RWPE1 (cell line): ENCODE results near the gene MUC2.

Experiments
- CTCF ChIA-PET: fragments of 350-600 bp; sonication (Branson Sonifier 250); formaldehyde crosslinking; extraction: SDS; loops from one replicate; lab custom pipeline; 2021; lab: Yijun Ruan, JAX
- POLR2A ChIA-PET: fragments of 400-600 bp; formaldehyde crosslinking; extraction: SDS; loops from one replicate; lab custom pipeline; 2020; ENCODE audit warnings: antibody characterized with exemption; ENCODE audit not compliant: low non-redundant PET; lab: Yijun Ruan, JAX
- DNase-seq: peaks from one replicate; pipeline ENCODE4 v3.0.0; 2012; ENCODE audit warnings: low spot score
- H3K27ac ChIP-seq: fragments of 450-650 bp; 2 replicates; pipeline ENCODE4 v1.5.1; 2017
- TF ChIP-seq, protein P1 (sequence below): fragments of 450-650 bp; conservative IDR thresholded peaks from 2 replicates; pipeline ENCODE4 v1.5.1; 2017; ENCODE audit warnings: low read depth, mild to moderate bottlenecking

Gene MUC2

DNA sequence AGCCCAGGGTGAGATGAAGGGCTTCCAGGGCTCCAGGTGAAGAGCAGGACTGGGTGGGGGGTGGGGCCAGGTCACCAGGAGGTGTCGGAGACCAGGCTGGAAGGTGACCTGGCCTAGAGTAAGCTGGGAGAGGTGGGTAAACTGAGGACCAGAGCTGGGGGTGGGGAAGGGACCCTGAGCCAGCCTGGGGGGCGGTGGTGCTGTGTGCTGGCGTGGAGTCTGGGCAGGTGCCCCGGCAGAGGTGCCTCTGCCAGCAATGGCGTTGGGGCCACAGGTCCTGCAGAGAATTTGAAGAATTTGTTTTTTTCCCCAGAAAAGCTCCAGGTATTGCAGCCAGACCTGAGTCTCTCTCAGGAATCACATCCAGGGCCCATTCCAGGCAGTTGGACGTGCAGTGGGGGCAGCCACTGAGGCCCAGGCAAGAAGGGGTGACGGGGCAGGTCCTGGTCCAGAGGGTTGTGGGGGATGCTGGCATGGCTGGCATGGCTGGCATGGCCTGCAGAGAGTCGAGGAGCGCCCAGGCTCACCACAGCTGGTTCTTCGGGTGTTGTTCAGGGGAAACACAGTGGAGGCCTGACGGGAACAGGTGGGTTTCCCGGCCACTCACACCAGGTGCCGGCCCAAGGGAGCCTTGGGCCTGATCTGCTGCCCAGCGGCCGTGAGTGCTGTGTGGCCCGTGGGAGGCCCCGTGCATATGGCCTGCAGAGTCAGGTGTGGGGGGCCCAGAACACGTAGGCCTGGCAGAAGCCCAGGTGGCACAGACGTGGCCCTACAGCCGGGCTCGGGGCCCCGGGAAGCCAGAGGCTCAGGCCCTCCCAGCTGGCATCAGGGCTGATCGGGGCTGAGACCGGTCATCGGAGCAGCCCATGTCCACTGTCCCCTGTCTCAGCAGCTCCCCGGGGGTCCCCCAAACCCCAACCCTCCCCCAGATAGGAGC lies 31.8 kb upstream of the MUC2 start:
- DNase-seq, result no peak
- TF ChIP-seq, protein P1, sequence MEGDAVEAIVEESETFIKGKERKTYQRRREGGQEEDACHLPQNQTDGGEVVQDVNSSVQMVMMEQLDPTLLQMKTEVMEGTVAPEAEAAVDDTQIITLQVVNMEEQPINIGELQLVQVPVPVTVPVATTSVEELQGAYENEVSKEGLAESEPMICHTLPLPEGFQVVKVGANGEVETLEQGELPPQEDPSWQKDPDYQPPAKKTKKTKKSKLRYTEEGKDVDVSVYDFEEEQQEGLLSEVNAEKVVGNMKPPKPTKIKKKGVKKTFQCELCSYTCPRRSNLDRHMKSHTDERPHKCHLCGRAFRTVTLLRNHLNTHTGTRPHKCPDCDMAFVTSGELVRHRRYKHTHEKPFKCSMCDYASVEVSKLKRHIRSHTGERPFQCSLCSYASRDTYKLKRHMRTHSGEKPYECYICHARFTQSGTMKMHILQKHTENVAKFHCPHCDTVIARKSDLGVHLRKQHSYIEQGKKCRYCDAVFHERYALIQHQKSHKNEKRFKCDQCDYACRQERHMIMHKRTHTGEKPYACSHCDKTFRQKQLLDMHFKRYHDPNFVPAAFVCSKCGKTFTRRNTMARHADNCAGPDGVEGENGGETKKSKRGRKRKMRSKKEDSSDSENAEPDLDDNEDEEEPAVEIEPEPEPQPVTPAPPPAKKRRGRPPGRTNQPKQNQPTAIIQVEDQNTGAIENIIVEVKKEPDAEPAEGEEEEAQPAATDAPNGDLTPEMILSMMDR, result no peak
- no peak overlapping the region for H3K27ac ChIP-seq
- POLR2A ChIA-PET, result no interaction called here
- CTCF ChIA-PET, result interaction anchor here (0.7 to 1.9 kb wide), 2 partner anchors 8 to 185 kb away, joined by 3 to 7 read pairs; no protein-coding TSS in a partner anchor

DNA sequence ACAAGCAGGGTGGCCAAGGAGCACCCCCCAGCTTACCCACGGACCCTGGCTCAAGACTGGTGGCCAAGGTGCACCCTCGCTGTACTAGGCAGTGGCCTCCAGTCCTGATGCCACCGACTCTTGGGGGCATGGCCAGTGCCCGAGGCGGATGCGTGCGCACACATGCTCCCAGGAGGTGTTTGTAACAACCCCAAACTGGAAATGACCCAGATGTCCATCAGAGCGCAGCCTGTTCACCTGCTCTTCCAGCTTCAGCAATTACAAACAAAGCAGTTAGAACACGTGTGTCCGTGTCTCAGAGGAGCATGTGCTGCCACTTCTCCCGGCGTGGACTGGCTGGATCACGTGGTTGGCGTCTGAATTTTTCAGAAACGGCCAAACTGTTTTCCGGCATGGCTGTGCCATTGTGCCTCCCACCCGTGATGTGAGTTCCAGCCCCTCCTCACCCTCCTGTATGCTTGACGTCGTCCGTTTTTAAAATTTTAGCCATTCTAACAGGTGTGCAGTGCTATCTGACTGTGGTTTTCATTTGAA lies 31.0 kb upstream of the MUC2 start:
- ChIA-PET POLR2A (no interaction called here), CTCF (no interaction called here)
- DNase-seq, result no peak
- TF ChIP-seq, protein P1, result no peak
- H3K27ac ChIP-seq, result no peak overlapping the region

DNA sequence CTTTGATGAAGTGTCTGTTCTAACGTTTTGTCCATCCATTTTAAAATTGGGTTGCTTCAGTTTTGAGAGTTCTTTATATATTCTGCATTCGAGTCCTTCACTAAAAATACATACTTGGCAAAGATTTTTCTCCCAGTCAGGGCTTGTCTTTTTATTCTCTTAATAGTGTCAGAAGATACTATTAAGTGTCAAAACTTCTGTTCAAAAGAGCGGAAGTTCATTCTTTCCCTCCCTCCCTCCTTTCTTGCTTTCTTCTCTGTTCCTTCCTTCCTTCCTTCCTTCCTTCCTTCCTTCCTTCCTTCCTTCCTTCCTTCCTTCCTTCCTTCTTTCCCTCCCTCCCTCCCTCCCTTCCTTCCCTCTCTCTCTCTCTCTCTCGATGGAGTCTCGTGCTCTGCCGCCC lies 30.5 kb upstream of the MUC2 start:
- TF ChIP-seq, protein P1, result no peak
- POLR2A ChIA-PET, result no interaction called here
- H3K27ac ChIP-seq, result no peak overlapping the region
- DNase-seq, result no peak
- CTCF ChIA-PET, result no interaction called here

DNA sequence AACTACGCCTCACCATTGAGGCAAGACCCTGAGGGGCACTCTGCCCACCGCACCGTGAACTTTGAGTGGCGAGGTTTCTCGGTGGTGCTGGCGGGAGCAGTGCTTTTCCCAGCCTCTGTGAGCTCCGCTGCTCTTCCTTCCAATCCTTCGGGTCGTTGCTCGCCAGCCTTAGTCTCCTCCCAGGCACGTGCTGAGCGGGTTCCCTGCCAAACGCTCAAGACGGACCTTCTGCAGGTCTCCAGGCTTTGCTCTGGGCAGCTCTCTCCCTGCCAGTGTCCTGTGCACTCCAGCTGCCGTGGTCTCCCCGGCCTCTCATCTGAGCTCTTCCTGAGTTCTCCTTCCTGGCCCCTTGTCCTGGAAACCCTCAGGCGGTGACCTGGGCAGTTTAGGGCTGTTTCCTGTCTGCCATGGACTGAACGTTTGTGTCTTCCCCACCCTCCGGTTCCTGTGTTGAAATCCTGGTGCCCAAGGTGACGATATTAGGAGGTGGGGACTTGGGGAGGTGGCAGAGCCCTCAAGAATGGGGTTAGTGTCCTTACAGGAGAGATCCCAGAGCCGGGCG lies 27.0 kb upstream of the MUC2 start:
- TF ChIP-seq, protein P1, result no peak
- CTCF ChIA-PET, result no interaction called here
- no peak for DNase-seq
- POLR2A ChIA-PET, result interaction anchor here (0.6 kb wide), 1 partner anchor 132 kb away, joined by 3 read pairs; no protein-coding TSS in a partner anchor
- no peak overlapping the region for H3K27ac ChIP-seq

DNA sequence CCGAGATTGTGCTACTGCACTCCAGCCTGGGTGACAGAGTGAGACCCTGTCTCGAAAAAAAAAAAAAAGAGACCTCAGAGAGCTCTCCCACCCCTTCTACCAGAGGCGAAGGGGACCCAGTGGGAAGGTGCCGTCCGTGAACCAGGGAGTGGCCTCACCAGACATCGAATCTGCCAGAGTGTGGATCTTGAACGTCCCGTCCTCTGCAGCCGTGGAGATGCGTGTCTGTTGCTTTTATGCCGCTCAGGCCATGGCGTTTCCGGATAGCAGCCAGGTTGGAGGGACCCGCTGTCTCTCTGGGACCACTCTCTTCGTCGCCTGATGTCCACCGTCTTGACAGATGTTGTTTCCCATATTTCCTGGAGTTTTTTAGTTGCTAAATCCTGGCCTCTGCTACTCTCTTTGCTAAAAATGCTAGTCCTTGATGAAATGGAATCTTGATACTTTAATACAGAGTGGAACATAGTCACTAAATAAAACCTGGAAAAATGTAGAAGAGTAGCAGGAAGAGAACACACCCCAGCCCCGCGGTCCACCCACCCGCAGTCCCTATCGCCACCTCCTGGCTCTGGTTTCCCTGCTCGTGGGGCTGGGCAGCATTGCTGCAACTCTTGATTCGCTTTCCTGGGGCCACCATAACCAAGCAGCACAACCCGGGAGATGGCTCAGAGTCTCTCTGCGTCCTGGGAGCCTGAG lies 26.2 kb upstream of the MUC2 start:
- DNase-seq, result no peak
- H3K27ac ChIP-seq, result no peak overlapping the region
- TF ChIP-seq, protein P1, result no peak
- ChIA-PET POLR2A (no interaction called here), CTCF (interaction anchor here (0.6 kb wide), 1 partner anchor 32 kb away, joined by 3 read pairs; no protein-coding TSS in a partner anchor)

DNA sequence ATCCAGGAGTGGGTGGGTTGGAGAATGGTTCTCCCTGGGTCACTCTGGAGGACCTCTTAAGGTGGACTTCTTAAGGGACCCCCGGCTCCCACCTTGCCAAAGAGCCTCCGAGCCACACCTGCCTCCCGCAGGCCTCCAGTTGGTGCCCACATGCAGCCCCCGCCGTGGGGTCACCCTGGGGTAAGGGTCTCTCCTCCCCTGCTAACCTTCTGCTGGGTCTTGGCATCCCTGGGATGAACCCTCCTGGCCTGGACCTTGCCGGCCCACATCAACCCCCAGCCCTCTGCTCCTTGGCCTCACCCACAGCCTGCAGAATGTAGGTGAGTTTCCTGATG lies 25.6 kb upstream of the MUC2 start:
- TF ChIP-seq, protein P1, result no peak
- POLR2A ChIA-PET, result no interaction called here
- CTCF ChIA-PET, result no interaction called here
- H3K27ac ChIP-seq, result peak overlapping the region; percentile 27; the same call in 1 of the 2 replicates
- DNase-seq, result no peak
